HG03469 (cell line): ENCODE results near the gene SLC24A3.

Experiments used
- ATAC-seq: cut with Tn5 transposase; IDR thresholded peaks from one replicate; pipeline ENCODE4 v1.9.1; 2021; ENCODE audit warnings: mild to moderate bottlenecking, moderate library complexity, moderate number of reproducible peaks; ENCODE audit not compliant: unreplicated experiment

SLC24A3 gene

GRCh38 chr20:19336631-19337030, 124.2 kb downstream of the SLC24A3 start:
- ATAC-seq: no peak

GRCh38 chr20:19338380-19338779, 125.9 kb downstream of the SLC24A3 start:
- no peak for ATAC-seq

- ATAC-seq: no peak
Observed at GRCh38 chr20:19338960-19339359, 126.5 kb downstream of the SLC24A3 start.

- no peak for ATAC-seq
Observed at GRCh38 chr20:19341348-19342053, 129.1 kb downstream of the SLC24A3 start.

GRCh38 chr20:19344341-19344740, 131.9 kb downstream of the SLC24A3 start:
- no peak for ATAC-seq

- ATAC-seq: peak; percentile 74
Observed at GRCh38 chr20:19347943-19348456, 135.6 kb downstream of the SLC24A3 start.

GRCh38 chr20:19348582-19348981, 136.1 kb downstream of the SLC24A3 start:
- no peak for ATAC-seq

- no peak for ATAC-seq
Observed at GRCh38 chr20:19349879-19350278, 137.4 kb downstream of the SLC24A3 start.

- ATAC-seq: no peak
Observed at GRCh38 chr20:19351542-19351941, 139.1 kb downstream of the SLC24A3 start.

GRCh38 chr20:19354950-19355349, 142.5 kb downstream of the SLC24A3 start:
- no peak for ATAC-seq

GRCh38 chr20:19361790-19362189, 149.3 kb downstream of the SLC24A3 start:
- no peak for ATAC-seq

- no peak for ATAC-seq
Observed at GRCh38 chr20:19363476-19363875, 151.0 kb downstream of the SLC24A3 start.

GRCh38 chr20:19367591-19367990, 155.1 kb downstream of the SLC24A3 start:
- ATAC-seq: no peak

GRCh38 chr20:19368351-19368750, 155.9 kb downstream of the SLC24A3 start:
- ATAC-seq: no peak

- no peak for ATAC-seq
Observed at GRCh38 chr20:19370076-19371075, 157.9 kb downstream of the SLC24A3 start.

GRCh38 chr20:19371112-19371511, 158.7 kb downstream of the SLC24A3 start:
- no peak for ATAC-seq

GRCh38 chr20:19374216-19374615, 161.8 kb downstream of the SLC24A3 start:
- ATAC-seq: no peak

GRCh38 chr20:19375395-19375794, 163.0 kb downstream of the SLC24A3 start:
- no peak for ATAC-seq

- ATAC-seq: no peak
Observed at GRCh38 chr20:19375801-19376200, 163.4 kb downstream of the SLC24A3 start.

GRCh38 chr20:19376451-19377229, 164.2 kb downstream of the SLC24A3 start:
- ATAC-seq: no peak

- ATAC-seq: no peak
Observed at GRCh38 chr20:19378058-19378457, 165.6 kb downstream of the SLC24A3 start.
